CD4-positive, alpha-beta T cell (primary cell): ENCODE data around the gene RAD51B. TPM values are rescaled to one million over a fixed set of nuclear protein-coding genes. Genes with fewer than 3 reads are reported as not detected.
A peak's percentile ranks its signal among the peaks of the same experiment; 100 is the strongest.

Experiments
- ATAC-seq: fragments of 200-7000 bp; cut with Tn5 transposase; one replicate; pipeline ENCODE4 v1.10.0; 2022; ENCODE audit warnings: mild to moderate bottlenecking; ENCODE audit not compliant: poor library complexity
- CTCF ChIA-PET: fragments of 350-600 bp; sonication (Branson Sonifier 250); formaldehyde crosslinking; loops from one replicate; lab custom pipeline; 2021; ENCODE audit warnings: antibody characterized with exemption, inconsistent platforms; lab: Charles Lee
- POLR2A ChIA-PET: fragments of 350-600 bp; sonication (Branson Sonifier 250); formaldehyde crosslinking; loops from one replicate; lab custom pipeline; 2021; ENCODE audit warnings: antibody characterized with exemption, inconsistent platforms; lab: Charles Lee
- DNase-seq, 14 experiments: peaks; one replicate each; pipeline ENCODE4 v3.0.0-alpha.2; 2013 to 2020; ENCODE audit warnings: mixed read lengths in 2 of 14
- H3K27ac ChIP-seq, 2 donors: one replicate each; pipeline versions ENCODE4 v1.5.1 to v1.7.0; 2013; ENCODE audit warnings: low read length in 2 of 2, low read depth in 1 of 2, mild to moderate bottlenecking in 1 of 2
- H3K27me3 ChIP-seq, 2 experiments: 1 replicate in 1 of 2; 2 replicates in 1 of 2; pipeline versions ENCODE4 v1.6.1 to v1.7.0; 2013; ENCODE audit warnings: low read length in 2 of 2, control low read depth in 1 of 2, mild to moderate bottlenecking in 1 of 2, moderate library complexity in 1 of 2; ENCODE audit not compliant: insufficient read depth in 2 of 2, control insufficient read depth in 1 of 2
- H3K36me3 ChIP-seq: one replicate; pipeline ENCODE4 v1.6.1; 2013; ENCODE audit warnings: low read length, control low read depth; ENCODE audit not compliant: insufficient read depth
- H3K4me1 ChIP-seq: one replicate; pipeline ENCODE4 v1.6.1; 2013; ENCODE audit warnings: low read length, control low read depth; ENCODE audit not compliant: insufficient read depth
- H3K4me3 ChIP-seq: one replicate; pipeline ENCODE4 v1.5.1; 2013; ENCODE audit warnings: mild to moderate bottlenecking, low read length, moderate library complexity
- H3K9me3 ChIP-seq, 2 experiments: 1 replicate in 1 of 2; 2 replicates in 1 of 2; pipeline versions ENCODE4 v1.6.1 to v1.7.0; 2013; ENCODE audit warnings: low read length in 2 of 2, mild to moderate bottlenecking in 2 of 2, control low read depth in 1 of 2, moderate library complexity in 1 of 2; ENCODE audit not compliant: control insufficient read depth in 1 of 2, insufficient read depth in 1 of 2
- H3K27ac Mint-ChIP-seq: one replicate; pipeline ENCODE4 v1.8.0; 2020; ENCODE audit warnings: mixed read lengths
- H3K27me3 Mint-ChIP-seq: one replicate; pipeline ENCODE4 v1.8.0; 2021; ENCODE audit warnings: mixed read lengths
- H3K36me3 Mint-ChIP-seq: one replicate; pipeline ENCODE4 v1.8.0; 2021; ENCODE audit warnings: low read depth, mixed read lengths
- H3K4me1 Mint-ChIP-seq: one replicate; pipeline ENCODE4 v1.8.0; 2021; ENCODE audit warnings: low read depth, mixed read lengths
- H3K4me3 Mint-ChIP-seq: one replicate; pipeline ENCODE4 v1.8.0; 2020; ENCODE audit warnings: mild to moderate bottlenecking, mixed read lengths
- H3K9me3 Mint-ChIP-seq: one replicate; pipeline ENCODE4 v1.8.0; 2020; ENCODE audit warnings: mixed read lengths
- CTCF ChIP-seq: fragments of 200-600 bp; IDR thresholded peaks from one replicate; pipeline ENCODE4 v1.8.0; 2022; ENCODE audit warnings: antibody characterized with exemption, mild to moderate bottlenecking
- intact Hi-C, 2 experiments: fragments of 100-400 bp; cut with DNase I in 1 of 2; cut with micrococcal nuclease in 1 of 2; formaldehyde crosslinking; loops; one replicate each; pipeline versions ENCODE4 v1.15.1 to v1.9.0; 2023 to 2025; cut with DNase I, micrococcal nuclease
- total RNA-seq, 174 experiments: library from RNA in 2 of 174; stranded (reverse) in 2 of 174; gene quantifications; one replicate each; pipeline ENCODE4 v1.2.3 and lab custom pipeline; 2021 to 2026

The RAD51B gene
- total RNA-seq, 2 experiments from 2014 or later = 18.4 to 20.0 TPM

DNA sequence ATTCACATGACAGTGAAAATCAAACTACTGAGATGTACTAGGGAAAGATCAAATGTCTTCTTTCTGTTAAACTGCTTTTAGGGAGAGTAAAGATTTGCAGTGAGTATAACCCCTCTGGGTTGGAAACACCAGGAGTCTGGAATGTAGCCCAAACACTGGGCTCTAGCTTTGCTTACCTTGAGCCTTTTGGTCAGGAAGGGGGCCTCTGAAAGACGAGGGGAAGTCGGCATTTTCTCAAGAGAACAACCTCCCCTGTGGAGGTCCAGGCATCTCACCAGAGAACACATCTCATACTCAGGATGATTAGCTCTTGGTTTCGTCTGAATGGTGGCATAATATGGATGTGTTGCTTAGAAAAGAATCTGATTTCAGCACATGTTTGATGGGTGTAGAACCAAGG is 804.2 kb downstream of the RAD51B start:
- no peak for TF ChIP-seq CTCF
- POLR2A ChIA-PET = no interaction called here
- Mint-ChIP-seq H3K36me3 (peaks cover 1% of the 10 kb centered on the region), H3K9me3 (peaks cover 2% of the 10 kb centered on the region), H3K27ac (no peak overlapping the region), H3K27me3 (no peaks in the 10 kb centered on the region), H3K4me3 (no peak overlapping the region), H3K4me1 (peaks cover 19% of the 10 kb centered on the region)
- CTCF ChIA-PET = no interaction called here
- DNase-seq (no peak), ATAC-seq (no peak)
- peaks cover 8% of the 10 kb centered on the region for H3K4me1 ChIP-seq
- no peaks in the 10 kb centered on the region for H3K27me3 ChIP-seq
- H3K27ac ChIP-seq = no peak overlapping the region
- intact Hi-C loops = loop anchor here in 1 of 2 experiments (10.0 kb wide), 1 partner anchor 61 kb away; no protein-coding TSS in a partner anchor
- H3K4me3 ChIP-seq = no peak overlapping the region
- H3K9me3 ChIP-seq = peaks cover 0 to 3% of the 10 kb centered on the region in 2 experiments
- no peaks in the 10 kb centered on the region for H3K36me3 ChIP-seq

DNA sequence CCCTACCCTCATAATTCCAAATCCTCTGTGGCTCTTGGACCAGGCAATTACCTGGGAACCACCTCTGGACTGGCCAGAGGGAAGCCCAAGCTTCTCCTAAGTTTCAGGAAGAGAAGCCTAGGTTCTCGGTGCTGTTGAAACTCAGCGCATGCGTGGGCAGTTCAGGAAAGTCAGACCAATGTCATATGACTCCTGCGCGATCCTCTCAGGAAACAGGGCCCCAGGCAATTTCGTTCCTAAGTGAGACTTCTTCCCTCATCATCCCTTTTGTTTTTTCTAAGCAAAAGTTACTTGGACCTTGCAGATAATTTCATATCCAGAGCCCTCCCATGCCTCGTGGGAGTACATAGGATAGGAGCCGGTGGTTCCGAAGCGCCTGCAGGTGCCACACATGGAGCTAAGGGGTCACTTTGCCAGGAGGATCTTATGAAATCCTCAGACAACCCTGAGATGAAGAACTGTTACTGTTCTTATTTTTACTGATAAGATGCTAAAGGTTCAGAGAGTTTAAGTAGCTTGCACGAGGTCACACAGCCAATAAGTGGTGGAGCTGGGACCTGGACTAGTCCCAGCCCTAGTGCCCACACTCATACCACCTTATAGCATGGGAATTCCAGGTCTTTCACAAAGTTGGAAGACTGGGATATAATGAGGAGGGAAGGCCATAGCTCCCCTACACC is 805.1 kb downstream of the RAD51B start:
- ATAC-seq = no peak
- H3K4me1 ChIP-seq = peaks cover 15% of the 10 kb centered on the region
- ChIA-PET CTCF (no interaction called here), POLR2A (no interaction called here)
- H3K36me3 Mint-ChIP-seq = no peaks in the 10 kb centered on the region
- no peak overlapping the region for H3K27ac Mint-ChIP-seq
- intact Hi-C loops = loop anchor here (5.0 to 10.0 kb wide), 2 partner anchors 60 to 163 kb away; no protein-coding TSS in a partner anchor
- H3K27ac ChIP-seq = no peak overlapping the region
- H3K4me3 ChIP-seq = no peak overlapping the region
- H3K9me3 Mint-ChIP-seq = peaks cover 2% of the 10 kb centered on the region
- no peak overlapping the region for H3K4me3 Mint-ChIP-seq
- H3K27me3 Mint-ChIP-seq = no peaks in the 10 kb centered on the region
- H3K27me3 ChIP-seq = no peaks in the 10 kb centered on the region
- no peak for TF ChIP-seq CTCF
- peaks cover 26% of the 10 kb centered on the region for H3K4me1 Mint-ChIP-seq
- peak in 2 of 14 experiments; percentile 24 to 27 for DNase-seq
- peaks cover 0 to 3% of the 10 kb centered on the region in 2 experiments for H3K9me3 ChIP-seq
- H3K36me3 ChIP-seq = no peaks in the 10 kb centered on the region

DNA sequence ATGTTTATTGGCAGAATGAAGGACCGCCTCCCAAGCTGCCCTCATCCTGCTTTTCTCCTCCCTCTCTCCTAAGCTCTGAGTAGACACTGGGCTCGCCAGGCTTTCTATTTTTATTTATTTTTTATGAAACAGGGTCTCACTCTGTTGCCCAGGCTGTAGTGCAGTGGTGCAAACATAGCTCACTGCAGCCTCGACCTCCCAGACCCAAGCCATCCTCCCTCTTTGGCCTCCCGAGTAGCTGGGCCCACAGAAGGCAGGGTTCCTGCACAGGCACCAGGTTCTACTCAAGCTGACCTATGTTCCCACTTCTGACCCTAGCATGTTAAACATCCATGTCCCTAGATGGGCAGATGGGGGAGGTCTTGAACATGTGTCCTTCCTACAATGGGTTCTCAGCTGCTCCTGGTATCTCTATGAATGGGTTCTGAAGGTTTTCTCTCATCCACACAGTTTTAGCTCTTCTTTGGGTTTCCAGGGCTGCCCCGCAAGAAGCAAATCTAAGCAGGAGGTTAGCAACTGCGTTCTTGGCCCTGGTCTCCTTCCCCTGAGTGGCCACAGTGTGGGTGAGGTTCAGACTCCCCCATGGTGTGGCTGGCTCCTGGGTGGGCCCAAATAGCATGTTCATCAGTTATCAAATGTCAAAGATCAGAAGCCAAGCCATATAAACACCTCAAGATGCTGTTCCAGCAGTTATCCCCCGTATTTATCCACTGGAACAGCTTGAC is 805.9 kb downstream of the RAD51B start:
- Mint-ChIP-seq H3K27ac (no peak overlapping the region), H3K36me3 (no peaks in the 10 kb centered on the region), H3K9me3 (peaks cover 2% of the 10 kb centered on the region), H3K4me1 (peaks cover 26% of the 10 kb centered on the region), H3K27me3 (no peaks in the 10 kb centered on the region), H3K4me3 (no peak overlapping the region)
- Histone ChIP-seq H3K27ac (no peak overlapping the region), H3K27me3 (no peaks in the 10 kb centered on the region), H3K9me3 (peaks cover 0 to 3% of the 10 kb centered on the region in 2 experiments), H3K36me3 (no peaks in the 10 kb centered on the region), H3K4me1 (peaks cover 15% of the 10 kb centered on the region), H3K4me3 (no peak overlapping the region)
- DNase-seq (no peak), ATAC-seq (no peak)
- ChIA-PET POLR2A (interaction anchor here (1.0 kb wide), 1 partner anchor 13 kb away, joined by 3 read pairs; no protein-coding TSS in a partner anchor), CTCF (interaction anchor here (0.6 kb wide), 1 partner anchor 280 kb away, joined by 5 read pairs; no protein-coding TSS in a partner anchor)
- no peak for TF ChIP-seq CTCF
- intact Hi-C loops = loop anchor here (5.0 to 10.0 kb wide), 2 partner anchors 59 to 162 kb away; no protein-coding TSS in a partner anchor
